ENCODE measurements around the gene NTNG2. TPM values are rescaled to one million over a fixed set of nuclear protein-coding genes. Genes with fewer than 3 reads are reported as not detected.
A peak's percentile ranks its signal among the peaks of the same experiment; 100 is the strongest.

NTNG2 gene
- total RNA-seq, 1 donor, result 2.4 TPM

DNA sequence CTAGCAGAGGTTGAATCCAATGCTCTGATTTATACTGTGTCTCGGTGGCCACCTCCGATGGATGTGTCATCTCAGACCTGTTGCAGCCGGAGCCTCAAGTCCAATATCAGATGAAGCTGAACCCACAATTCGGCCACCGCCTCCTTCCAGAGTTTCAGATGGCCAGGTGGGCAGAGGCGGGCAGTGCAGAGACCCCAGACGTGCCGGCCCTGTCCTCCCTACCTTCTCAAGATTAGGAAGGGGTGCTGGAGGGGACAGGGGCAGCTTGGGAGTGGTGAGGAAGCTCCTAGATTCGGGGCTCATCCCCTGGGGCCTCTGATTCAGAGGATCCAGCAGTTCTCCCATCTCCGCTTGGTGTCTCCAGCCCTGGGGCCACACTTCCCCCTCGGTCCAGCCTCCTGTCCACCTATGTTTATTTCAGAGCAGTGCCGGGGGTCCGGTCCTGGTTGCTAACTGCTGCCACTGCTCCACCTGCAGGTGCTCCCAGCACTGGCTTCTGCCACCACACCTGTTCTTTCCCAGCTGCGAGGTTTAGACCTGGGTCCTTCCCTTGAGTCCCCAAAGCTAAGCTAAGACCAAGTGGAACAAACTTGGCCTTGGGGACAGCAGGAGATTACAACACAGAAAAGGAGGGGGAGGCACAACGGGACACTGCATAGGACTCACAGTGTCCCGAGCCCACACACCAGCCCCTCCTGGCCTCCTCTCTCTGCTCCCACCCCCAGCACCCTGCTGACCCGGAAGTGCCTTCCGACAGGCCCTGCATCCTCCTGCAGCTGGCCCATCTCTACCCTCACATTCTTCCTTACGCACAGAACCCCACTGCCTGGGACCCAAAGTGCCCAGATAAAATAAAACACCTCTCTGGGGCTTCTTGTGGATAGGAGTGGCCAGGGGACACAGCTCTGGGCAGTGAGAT, 81.6 kb downstream of the NTNG2 start:
- no peak for DNase-seq (ENCODE audit: low read depth)
- no peak overlapping the region for H3K4me3 ChIP-seq (ENCODE audit: low read depth, low read length)
- no peak for TF ChIP-seq CTCF (IDR thresholded peaks at IDR 0.05; ENCODE audit: insufficient read depth, low read length)

- TF ChIP-seq CTCF (IDR thresholded peaks at IDR 0.05; ENCODE audit: insufficient read depth, low read length), result no peak
Measured at GRCh38 chr9:132244582-132245455, 83.0 kb downstream of the NTNG2 start.

GRCh38 chr9:132245465-132245864, 83.6 kb downstream of the NTNG2 start:
- H3K4me3 ChIP-seq (ENCODE audit: low read depth, low read length), result no peak overlapping the region
- no peak for TF ChIP-seq CTCF (IDR thresholded peaks at IDR 0.05; ENCODE audit: insufficient read depth, low read length)

More at GRCh38 chr9:132244582-132245455, 83.0 kb downstream of the NTNG2 start:
- peak; percentile 53 for DNase-seq (ENCODE audit: low read depth)
- H3K4me3 ChIP-seq (ENCODE audit: low read depth, low read length), result no peak overlapping the region

GRCh38 chr9:132247942-132248341, 86.1 kb downstream of the NTNG2 start:
- no peak for DNase-seq (ENCODE audit: low read depth)
- TF ChIP-seq CTCF (IDR thresholded peaks at IDR 0.05; ENCODE audit: insufficient read depth, low read length), result no peak

More at GRCh38 chr9:132245465-132245864, 83.6 kb downstream of the NTNG2 start:
- no peak for DNase-seq (ENCODE audit: low read depth)

DNA sequence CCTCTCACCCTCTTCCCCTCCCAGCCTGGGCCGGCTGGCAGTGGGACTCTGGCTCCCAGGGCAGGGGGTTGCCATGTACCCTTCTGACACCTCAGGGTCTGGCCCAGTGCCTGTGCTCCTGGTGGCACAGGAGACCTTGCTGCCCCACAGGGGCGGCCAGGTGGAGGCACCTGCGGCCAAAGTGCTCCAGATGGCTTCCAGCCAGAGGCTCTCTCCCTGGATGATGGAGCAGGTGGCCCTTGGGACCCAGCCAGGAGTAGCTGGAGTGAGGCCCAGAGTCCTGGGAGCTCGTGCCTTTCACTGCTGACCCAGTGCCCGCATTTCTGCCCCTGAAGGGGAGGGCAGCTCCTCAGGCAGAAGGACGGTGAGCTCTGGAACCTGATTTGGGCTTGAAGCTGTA, 87.3 kb downstream of the NTNG2 start:
- no peak for DNase-seq (ENCODE audit: low read depth)
- H3K4me3 ChIP-seq (ENCODE audit: low read depth, low read length), result no peak overlapping the region
- TF ChIP-seq CTCF (IDR thresholded peaks at IDR 0.05; ENCODE audit: insufficient read depth, low read length), result no peak

More at GRCh38 chr9:132247942-132248341, 86.1 kb downstream of the NTNG2 start:
- H3K4me3 ChIP-seq (ENCODE audit: low read depth, low read length), result no peak overlapping the region

DNA sequence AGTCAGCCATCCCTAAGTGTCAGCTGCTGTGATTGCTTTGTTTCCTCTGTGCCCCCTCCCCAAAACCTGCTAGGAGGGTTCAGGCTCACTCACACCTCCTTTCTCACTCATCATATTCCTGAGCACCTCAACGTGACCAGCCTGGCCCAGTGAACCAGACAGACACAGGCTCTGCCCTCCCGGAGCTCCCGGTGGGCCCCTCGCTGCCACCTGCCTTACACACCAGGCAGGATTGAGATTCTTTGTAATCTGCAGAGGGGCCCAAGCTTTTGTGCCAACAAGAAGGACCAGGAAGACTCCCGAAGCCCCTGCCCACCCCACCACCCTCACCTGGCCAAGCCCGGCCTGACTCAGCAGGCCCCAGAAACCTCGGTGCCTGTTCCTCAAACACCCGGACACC, 87.8 kb downstream of the NTNG2 start:
- no peak overlapping the region for H3K4me3 ChIP-seq (ENCODE audit: low read depth, low read length)
- TF ChIP-seq CTCF (IDR thresholded peaks at IDR 0.05; ENCODE audit: insufficient read depth, low read length), result no peak
- DNase-seq (ENCODE audit: low read depth), result no peak
